Activated T-helper 2 cell treated with anti-CD3 and anti-CD28 coated beads, Interferon-gamma antibody, Interleukin-2, Interleukin-4, amounts not matched to agents 10 μg/mL and 5 μg/mL and 100 μg/mL, durations not matched to agents 14 hours and 24 hours and 36 hours (primary cell): ENCODE measurements around the gene ACTL10. TPM values are rescaled to one million over a fixed set of nuclear protein-coding genes. Genes with fewer than 3 reads are reported as not detected.
"Not testable (repeated sequence)": the region's sequence is repeated elsewhere in the genome, so short reads cannot be mapped to it uniquely, and the experiment has no call there.

ENCODE experiments used
- DNase-seq: peaks from one replicate; pipeline ENCODE4 v3.0.0; 2021; ENCODE audit warnings: low spot score
- H3K27ac Mint-ChIP-seq: one replicate; pipeline ENCODE4 v1.8.0; 2021; ENCODE audit warnings: mixed read lengths
- H3K27me3 Mint-ChIP-seq: one replicate; pipeline ENCODE4 v1.8.0; 2021; ENCODE audit warnings: low read depth, mixed read lengths
- H3K36me3 Mint-ChIP-seq: one replicate; pipeline ENCODE4 v1.8.0; 2021; ENCODE audit warnings: low read depth, mixed read lengths
- H3K4me1 Mint-ChIP-seq: one replicate; pipeline ENCODE4 v1.8.0; 2021; ENCODE audit warnings: low read depth, mixed read lengths
- H3K4me3 Mint-ChIP-seq: one replicate; pipeline ENCODE4 v1.8.0; 2021; ENCODE audit warnings: low read depth, mild to moderate bottlenecking, moderate library complexity, mixed read lengths
- H3K9me3 Mint-ChIP-seq: one replicate; pipeline ENCODE4 v1.8.0; 2021; ENCODE audit warnings: mixed read lengths
- intact Hi-C: fragments of 100-400 bp; cut with micrococcal nuclease; formaldehyde crosslinking; loops from one replicate; pipeline ENCODE4 v1.15.1; 2023
- total RNA-seq: library from RNA; stranded (reverse); gene quantifications from 2 replicates; pipeline ENCODE4 v1.2.3, GENCODE V29; 2022

Gene ACTL10
- total RNA-seq, 1 donor from 2014 or later = 2.6 TPM

DNA sequence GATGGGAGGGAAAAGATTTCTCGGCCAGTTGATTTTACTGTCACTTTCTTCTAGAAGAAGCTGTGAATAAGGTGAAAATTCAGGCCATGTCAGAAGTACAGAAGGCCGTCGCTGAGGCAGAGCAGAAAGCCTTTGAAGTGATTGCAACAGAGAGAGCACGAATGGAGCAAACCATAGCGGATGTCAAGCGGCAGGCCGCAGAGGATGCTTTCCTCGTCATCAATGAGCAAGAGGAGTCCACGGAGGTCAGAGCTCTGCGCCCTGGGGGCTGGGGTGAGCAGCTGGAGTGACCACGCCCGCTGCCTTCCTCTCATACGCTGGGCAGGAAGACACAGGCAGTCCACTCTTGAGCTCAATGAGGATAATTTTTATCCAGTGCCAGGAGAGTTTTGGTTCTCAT is 26.5 kb upstream of the ACTL10 start:
- H3K4me3 Mint-ChIP-seq = no peak overlapping the region
- no peak for DNase-seq
- peaks cover 42% of the 10 kb centered on the region for H3K36me3 Mint-ChIP-seq
- H3K27me3 Mint-ChIP-seq = no peaks in the 10 kb centered on the region
- H3K27ac Mint-ChIP-seq = no peak overlapping the region
- intact Hi-C loops = no loop called here
- H3K4me1 Mint-ChIP-seq = no peaks in the 10 kb centered on the region
- no peaks in the 10 kb centered on the region for H3K9me3 Mint-ChIP-seq

DNA sequence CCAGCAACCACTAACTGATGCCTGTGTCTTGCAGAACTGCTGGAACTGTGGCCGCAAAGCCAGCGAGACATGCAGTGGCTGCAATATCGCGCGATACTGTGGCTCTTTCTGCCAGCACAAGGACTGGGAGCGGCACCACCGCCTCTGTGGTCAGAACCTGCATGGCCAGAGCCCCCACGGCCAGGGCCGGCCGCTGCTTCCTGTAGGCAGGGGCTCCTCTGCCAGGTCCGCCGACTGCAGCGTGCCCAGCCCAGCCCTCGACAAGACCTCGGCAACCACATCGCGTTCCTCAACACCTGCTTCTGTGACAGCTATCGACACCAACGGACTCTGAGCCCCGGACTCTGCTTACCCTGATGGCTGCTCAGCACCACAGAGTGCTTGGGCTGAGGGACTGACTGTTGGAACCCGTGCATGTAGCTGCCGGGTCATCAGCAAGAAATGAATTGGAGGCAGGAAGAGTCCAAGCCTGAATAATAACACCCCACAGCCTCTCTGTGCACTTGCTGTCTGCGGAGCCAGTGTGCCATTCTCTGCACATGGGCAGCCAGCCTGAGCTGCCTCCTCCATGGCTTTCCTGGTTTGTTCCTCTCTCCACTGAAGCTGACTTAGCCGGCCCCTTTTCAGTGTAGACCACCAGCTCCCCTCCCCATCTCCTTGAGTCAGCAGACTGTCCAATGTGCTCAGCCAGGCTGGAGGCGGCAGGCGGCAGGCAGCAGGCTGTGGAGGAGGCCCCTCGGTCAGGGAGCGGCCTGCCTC is 22.3 kb upstream of the ACTL10 start:
- H3K4me1 Mint-ChIP-seq = peaks cover 10% of the 10 kb centered on the region
- H3K4me3 Mint-ChIP-seq = no peak overlapping the region
- intact Hi-C loops = no loop called here
- H3K27me3 Mint-ChIP-seq = no peaks in the 10 kb centered on the region
- no peaks in the 10 kb centered on the region for H3K9me3 Mint-ChIP-seq
- peaks cover 36% of the 10 kb centered on the region for H3K36me3 Mint-ChIP-seq
- DNase-seq = no peak
- H3K27ac Mint-ChIP-seq = no peak overlapping the region

DNA sequence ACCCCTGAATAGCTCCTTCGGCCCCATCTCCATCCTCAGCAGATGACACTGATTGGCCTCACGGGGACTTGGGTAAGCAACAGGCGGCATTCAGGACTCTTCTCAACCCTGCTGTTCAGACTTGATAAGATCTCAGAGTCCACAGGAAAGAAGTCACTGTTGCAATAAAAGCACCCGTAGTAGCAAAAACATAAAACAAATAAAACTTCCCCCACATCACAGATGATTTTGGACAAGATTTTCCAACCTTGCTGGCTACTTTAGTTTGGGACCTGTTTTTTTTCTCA is 21.7 kb upstream of the ACTL10 start:
- intact Hi-C loops = no loop called here
- peaks cover 10% of the 10 kb centered on the region for H3K4me1 Mint-ChIP-seq
- no peak overlapping the region for H3K4me3 Mint-ChIP-seq
- no peak for DNase-seq
- peaks cover 31% of the 10 kb centered on the region for H3K36me3 Mint-ChIP-seq
- no peak overlapping the region for H3K27ac Mint-ChIP-seq
- H3K9me3 Mint-ChIP-seq = no peaks in the 10 kb centered on the region
- no peaks in the 10 kb centered on the region for H3K27me3 Mint-ChIP-seq

DNA sequence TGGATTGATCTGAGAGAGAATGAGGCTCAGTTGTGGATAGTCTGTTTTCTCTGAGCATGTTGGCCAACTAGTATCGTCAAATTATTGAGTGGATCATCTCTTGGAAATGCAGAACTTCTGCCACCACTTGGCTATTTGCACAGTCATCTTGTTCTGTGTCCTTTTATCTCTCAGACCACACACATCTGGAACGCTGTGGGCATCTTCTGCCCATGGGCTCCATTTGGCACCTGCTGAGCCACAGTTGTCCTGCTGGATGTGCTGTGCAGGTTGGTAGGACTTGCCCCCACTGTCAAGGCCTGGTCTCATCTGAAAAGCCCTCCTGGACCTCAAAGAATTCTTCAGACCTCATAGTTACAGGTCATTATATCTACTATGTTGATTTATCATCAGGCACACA is 21.3 kb upstream of the ACTL10 start:
- Mint-ChIP-seq H3K27me3 (no peaks in the 10 kb centered on the region), H3K9me3 (no peaks in the 10 kb centered on the region), H3K4me1 (peaks cover 10% of the 10 kb centered on the region), H3K27ac (no peak overlapping the region), H3K36me3 (peaks cover 27% of the 10 kb centered on the region), H3K4me3 (no peak overlapping the region)
- no peak for DNase-seq
- intact Hi-C loops = no loop called here

DNA sequence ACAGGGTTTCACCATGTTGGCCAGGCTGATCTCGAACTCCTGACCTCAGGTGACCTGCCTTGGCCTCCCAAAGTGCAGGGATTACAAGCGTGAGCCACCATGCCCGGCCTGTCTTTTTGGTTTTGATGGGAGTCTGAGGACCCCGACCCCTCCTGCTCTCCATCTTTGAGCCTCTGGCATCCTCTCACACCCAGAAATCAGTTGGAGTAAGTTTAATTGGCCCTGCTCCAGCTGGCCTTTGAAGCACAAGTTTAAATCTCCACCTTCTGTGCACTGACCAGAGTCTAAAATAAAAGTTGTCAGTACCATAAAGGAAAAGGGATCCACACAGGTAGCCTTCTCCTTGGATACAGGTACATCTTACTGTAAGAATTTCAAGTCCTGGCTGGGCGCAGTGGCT is 20.6 kb upstream of the ACTL10 start:
- DNase-seq = no peak
- H3K4me1 Mint-ChIP-seq = peaks cover 10% of the 10 kb centered on the region
- intact Hi-C loops = no loop called here
- no peaks in the 10 kb centered on the region for H3K27me3 Mint-ChIP-seq
- no peaks in the 10 kb centered on the region for H3K9me3 Mint-ChIP-seq
- H3K27ac Mint-ChIP-seq = no peak overlapping the region
- peaks cover 22% of the 10 kb centered on the region for H3K36me3 Mint-ChIP-seq
- H3K4me3 Mint-ChIP-seq = no peak overlapping the region

DNA sequence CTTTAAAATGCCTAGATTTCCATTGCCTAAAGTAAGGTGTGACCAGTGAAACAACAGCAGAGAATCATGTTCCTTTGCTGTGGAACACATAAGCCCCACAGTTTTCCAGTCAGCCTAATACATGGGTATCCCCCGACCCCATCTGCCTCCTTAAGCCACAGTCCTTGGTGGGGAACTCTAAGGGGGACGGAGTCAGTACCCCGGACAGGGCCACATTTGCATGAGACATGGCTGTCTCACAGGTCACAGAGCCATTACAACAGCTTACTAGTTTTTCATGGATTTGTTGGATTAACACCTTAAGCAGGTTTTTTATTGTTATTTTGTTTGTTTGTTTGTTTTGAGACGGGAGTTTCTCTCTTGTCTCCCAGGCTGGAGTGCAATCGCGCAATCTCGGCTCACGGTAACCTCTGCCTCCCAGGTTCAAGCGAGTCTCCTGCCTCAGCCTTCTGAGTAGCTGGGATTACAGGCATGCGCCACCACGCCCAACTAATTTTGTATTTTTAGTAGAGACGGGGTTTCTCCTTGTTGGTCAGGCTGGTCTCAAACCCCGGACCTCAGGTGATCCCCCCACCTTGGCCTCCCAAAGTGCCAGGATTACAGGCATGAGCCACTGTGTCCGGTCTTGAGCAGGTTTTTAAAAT is 19.7 kb upstream of the ACTL10 start:
- H3K4me3 Mint-ChIP-seq, DNase-seq, intact Hi-C loops, H3K9me3 Mint-ChIP-seq, H3K27ac Mint-ChIP-seq, H3K27me3 Mint-ChIP-seq: not testable (repeated sequence)
- Mint-ChIP-seq H3K4me1 (peaks cover 19% of the 10 kb centered on the region), H3K36me3 (peaks cover 18% of the 10 kb centered on the region)

DNA sequence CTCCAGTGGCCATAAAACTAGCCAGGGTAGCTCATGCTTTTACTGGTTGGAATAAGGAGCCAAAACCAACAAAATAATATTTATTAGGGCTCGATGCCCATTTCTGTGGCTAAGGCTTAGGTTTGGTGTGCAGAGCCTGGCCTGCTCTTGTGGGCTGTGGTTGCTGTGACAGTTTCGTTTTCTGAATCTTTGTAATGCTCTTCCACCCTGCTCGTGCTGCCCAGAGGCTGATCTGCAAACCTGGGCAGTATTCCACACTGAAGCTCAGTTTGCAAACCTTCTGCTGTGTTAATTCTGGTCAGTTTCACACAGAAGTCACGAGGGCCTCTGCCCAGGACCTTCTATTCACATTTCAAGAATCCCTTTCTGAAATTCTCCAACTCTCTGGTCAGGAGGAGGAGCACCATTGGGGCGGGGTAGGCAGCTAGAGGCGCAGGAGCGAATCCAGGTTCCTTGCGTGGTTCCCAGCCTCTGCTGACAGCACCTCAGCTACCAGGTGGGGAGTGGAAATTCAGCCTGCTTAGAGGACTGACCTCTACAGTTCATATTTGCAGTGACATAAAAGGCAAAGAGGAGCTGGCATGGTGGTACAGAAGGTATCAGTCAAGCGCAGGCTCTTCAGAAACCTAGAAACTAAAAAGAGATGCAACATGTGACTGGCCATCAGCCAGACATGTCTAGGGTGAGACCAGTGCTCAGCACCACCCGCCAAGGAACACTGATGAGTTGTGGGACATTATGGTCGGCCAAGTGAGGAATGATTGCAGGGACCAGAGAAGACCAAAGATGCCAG is 18.9 kb upstream of the ACTL10 start:
- intact Hi-C loops = no loop called here
- H3K9me3 Mint-ChIP-seq = no peaks in the 10 kb centered on the region
- H3K27me3 Mint-ChIP-seq = no peaks in the 10 kb centered on the region

DNA sequence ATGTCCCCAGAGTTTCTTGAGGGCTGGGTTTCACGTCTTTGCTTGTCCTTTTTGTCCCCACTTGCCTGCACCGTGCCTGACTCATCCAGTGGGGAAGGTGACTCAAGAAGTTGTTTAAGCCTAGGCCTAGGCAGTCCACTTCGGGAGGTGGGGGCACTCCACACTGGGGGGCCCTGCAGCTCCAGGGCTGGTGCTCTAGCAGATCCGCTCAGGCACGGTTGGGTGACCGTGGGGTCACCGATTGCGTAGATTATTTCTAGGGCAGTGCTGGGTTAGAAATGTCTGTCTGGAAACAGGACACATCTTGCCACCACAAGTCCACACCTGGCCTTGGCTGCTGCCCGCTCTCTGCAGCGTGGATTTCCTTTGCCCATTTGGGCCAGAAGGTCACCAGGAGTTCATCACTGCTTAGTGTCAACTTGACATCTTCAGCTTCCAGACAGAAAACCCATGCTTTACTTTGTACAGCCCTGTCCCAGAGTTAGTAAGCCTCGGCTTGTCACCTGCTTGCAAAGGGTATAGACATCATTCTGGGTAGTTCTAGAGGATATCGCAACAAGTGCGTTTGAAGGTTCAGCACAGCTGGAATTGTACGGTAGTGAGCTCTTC is 18.2 kb upstream of the ACTL10 start:
- H3K27ac Mint-ChIP-seq = no peak overlapping the region
- peaks cover 29% of the 10 kb centered on the region for H3K4me1 Mint-ChIP-seq
- intact Hi-C loops = no loop called here
- no peaks in the 10 kb centered on the region for H3K9me3 Mint-ChIP-seq
- no peaks in the 10 kb centered on the region for H3K27me3 Mint-ChIP-seq
- DNase-seq = no peak
- peaks cover 18% of the 10 kb centered on the region for H3K36me3 Mint-ChIP-seq
- H3K4me3 Mint-ChIP-seq = no peak overlapping the region

More for the DNA sequence above, 18.9 kb upstream of the ACTL10 start:
- no peak overlapping the region for H3K4me3 Mint-ChIP-seq
- DNase-seq = no peak
- peaks cover 18% of the 10 kb centered on the region for H3K36me3 Mint-ChIP-seq
- no peak overlapping the region for H3K27ac Mint-ChIP-seq
- H3K4me1 Mint-ChIP-seq = peaks cover 23% of the 10 kb centered on the region

DNA sequence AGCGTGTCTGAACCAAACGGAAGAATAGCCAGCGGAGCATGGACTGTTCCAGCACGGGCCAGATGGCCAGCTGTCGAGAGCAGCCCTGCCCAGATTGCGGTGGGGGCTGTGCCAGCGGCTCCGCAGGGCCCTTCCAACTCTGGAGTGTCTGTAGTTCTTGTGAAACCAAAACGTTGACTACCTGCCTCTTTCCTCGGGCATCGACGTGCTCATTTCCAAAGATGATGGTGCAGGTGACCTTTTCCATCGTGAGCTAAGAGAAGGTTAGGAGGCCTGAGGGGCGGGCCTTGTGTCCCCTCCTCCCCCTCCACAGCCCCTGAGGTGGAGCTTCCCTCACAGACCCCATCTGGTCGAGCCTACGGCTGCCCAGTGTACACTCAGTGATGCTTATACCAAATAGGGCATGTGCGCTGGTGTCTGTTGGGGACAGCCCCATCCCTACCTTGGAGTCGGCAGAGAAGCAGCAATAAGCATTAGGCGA is 17.5 kb upstream of the ACTL10 start:
- intact Hi-C loops = no loop called here
- no peak overlapping the region for H3K27ac Mint-ChIP-seq
- peaks cover 29% of the 10 kb centered on the region for H3K4me1 Mint-ChIP-seq

DNA sequence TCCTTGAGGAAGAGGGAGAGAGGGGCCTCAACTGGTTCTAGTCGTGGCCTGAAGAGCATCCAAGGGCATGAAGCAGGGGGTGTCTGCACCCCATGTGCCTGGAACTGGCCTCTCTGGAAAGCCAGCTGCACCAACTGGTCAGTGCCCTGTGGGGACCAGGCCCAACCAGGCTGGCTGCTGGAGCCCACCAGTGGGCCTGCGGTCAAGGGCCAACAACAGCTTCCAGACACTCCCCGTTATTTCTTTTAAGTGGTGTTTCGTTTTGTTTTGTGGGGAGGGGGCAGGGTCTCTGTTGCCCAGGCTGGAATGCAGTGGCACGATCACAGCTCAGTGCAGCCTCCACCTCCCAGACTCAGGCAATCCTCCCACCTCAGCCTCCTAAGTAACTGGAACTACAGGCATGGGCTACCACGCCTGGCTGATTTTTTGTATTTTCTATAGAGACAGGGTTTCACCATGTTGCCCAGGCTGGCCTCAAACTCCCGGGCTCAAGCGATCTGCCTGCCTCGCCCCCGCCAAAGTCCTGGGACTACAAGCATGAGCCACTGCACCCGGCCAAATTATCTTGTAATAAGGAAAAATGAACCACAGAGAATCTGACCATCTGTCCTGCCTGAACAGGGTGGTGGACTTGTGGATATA is 16.5 kb upstream of the ACTL10 start:
- peaks cover 10% of the 10 kb centered on the region for H3K36me3 Mint-ChIP-seq
- H3K27me3 Mint-ChIP-seq = no peaks in the 10 kb centered on the region
- no peak overlapping the region for H3K27ac Mint-ChIP-seq
- H3K4me3 Mint-ChIP-seq = no peak overlapping the region
- DNase-seq = no peak
- H3K4me1 Mint-ChIP-seq = peaks cover 29% of the 10 kb centered on the region
- H3K9me3 Mint-ChIP-seq = no peaks in the 10 kb centered on the region
- intact Hi-C loops = no loop called here

More for the DNA sequence above, 17.5 kb upstream of the ACTL10 start:
- H3K27me3 Mint-ChIP-seq = no peaks in the 10 kb centered on the region
- peaks cover 18% of the 10 kb centered on the region for H3K36me3 Mint-ChIP-seq
- DNase-seq = no peak
- no peaks in the 10 kb centered on the region for H3K9me3 Mint-ChIP-seq
- H3K4me3 Mint-ChIP-seq = no peak overlapping the region

DNA sequence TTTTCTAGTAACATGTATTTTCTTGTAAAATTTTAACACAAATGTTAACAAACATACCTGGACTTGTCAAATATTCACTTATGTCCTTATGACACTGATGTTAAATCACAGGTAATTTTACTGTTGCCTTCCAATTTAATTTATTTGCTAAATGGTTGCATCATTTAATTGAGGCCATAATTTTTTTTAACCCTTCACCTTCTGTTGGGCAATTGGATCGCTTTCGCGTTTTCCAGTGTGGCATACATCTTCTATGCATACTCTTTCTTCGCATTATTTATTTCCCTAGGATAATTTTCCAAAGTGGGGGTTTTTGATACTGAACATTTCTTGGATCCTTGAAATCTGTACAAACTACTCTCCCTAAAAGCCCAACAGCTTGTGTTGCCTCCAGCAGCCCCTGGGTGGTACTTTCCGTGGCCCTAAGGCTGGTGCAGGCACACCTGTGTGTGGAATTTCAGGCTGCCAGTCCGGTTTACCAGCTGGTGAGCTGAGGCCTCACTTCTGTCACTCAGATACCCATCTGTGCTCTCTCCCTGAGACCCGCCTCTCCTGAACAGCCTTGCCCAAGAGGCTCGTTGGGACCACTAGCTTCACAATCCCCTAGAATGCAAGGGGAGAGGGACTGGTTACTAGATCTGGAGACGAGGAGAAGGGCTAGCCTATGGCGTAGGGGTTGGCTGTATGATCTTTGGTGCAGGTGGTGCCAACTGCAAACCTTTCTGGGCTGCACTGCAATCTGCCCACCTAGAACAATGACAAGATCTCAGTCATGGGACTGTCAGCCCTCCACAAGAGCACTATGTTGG is 15.8 kb upstream of the ACTL10 start:
- DNase-seq = no peak
- Mint-ChIP-seq H3K4me3 (no peak overlapping the region), H3K9me3 (no peaks in the 10 kb centered on the region), H3K4me1 (peaks cover 29% of the 10 kb centered on the region), H3K27me3 (no peaks in the 10 kb centered on the region), H3K27ac (no peak overlapping the region), H3K36me3 (peaks cover 3% of the 10 kb centered on the region)
- intact Hi-C loops = no loop called here

DNA sequence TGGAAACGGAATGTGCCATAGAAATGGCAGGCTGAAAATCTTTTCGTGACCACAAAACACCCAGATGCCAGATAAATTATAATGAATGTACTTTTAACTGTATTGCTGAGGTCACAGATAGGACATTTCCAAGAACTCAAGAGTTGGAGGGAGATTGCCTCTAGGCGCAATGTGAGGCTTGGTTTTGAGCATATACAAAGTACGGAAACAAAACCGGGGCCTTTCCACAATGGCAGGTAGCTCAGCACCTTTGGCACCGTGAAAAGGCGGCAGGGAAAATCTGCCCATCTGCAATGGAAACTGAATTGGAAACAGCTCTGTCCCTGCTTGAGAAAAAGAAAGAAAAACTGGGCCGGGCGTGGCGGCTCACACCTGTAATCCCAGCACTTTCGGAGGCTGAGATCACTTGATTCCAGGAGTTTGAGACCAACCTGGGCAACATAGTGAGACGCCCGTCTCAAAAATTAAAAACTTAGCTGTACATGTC is 15.1 kb upstream of the ACTL10 start:
- Mint-ChIP-seq H3K4me1 (peaks cover 29% of the 10 kb centered on the region), H3K36me3 (no peaks in the 10 kb centered on the region), H3K27me3 (no peaks in the 10 kb centered on the region), H3K4me3 (no peak overlapping the region), H3K9me3 (no peaks in the 10 kb centered on the region), H3K27ac (no peak overlapping the region)
- DNase-seq = no peak
- intact Hi-C loops = loop anchor here (2.0 kb wide), 1 partner anchor 195 kb away; no protein-coding TSS in a partner anchor
